CD1c-positive myeloid dendritic cell (primary cell): ENCODE results near the gene ZFC3H1.

Source experiments
- DNase-seq: peaks from one replicate; pipeline ENCODE4 v3.0.0-alpha.2; 2016; ENCODE audit errors: extremely low spot score

ZFC3H1 gene

GRCh38 chr12:71627438-71628002 is 36.1 kb downstream of the ZFC3H1 start:
- no peak for DNase-seq

GRCh38 chr12:71626768-71627167 is 36.9 kb downstream of the ZFC3H1 start:
- no peak for DNase-seq

- peak; percentile 44 for DNase-seq
These were observed 37.5 kb downstream of the ZFC3H1 start for GRCh38 chr12:71626098-71626497.

GRCh38 chr12:71625476-71625875 is 38.2 kb downstream of the ZFC3H1 start:
- DNase-seq, result no peak

- no peak for DNase-seq
These were observed 41.7 kb downstream of the ZFC3H1 start for GRCh38 chr12:71621938-71622337.

- DNase-seq, result peak; percentile 46
These were observed 53.4 kb downstream of the ZFC3H1 start for GRCh38 chr12:71610031-71610795.

GRCh38 chr12:71607494-71608330 is 55.9 kb downstream of the ZFC3H1 start:
- DNase-seq, result no peak

- no peak for DNase-seq
These were observed 58.6 kb downstream of the ZFC3H1 start for GRCh38 chr12:71605039-71605438.

GRCh38 chr12:71602761-71603577 is 60.7 kb downstream of the ZFC3H1 start:
- no peak for DNase-seq

GRCh38 chr12:71601546-71601945 is 62.1 kb downstream of the ZFC3H1 start:
- no peak for DNase-seq

GRCh38 chr12:71599210-71599609 is 64.4 kb downstream of the ZFC3H1 start:
- no peak for DNase-seq

GRCh38 chr12:71594214-71594948 is 69.3 kb downstream of the ZFC3H1 start:
- DNase-seq, result no peak

- DNase-seq, result no peak
These were observed 70.8 kb downstream of the ZFC3H1 start for GRCh38 chr12:71592841-71593240.

- DNase-seq, result no peak
These were observed 72.0 kb downstream of the ZFC3H1 start for GRCh38 chr12:71591601-71592000.

- DNase-seq, result no peak
These were observed 74.2 kb downstream of the ZFC3H1 start for GRCh38 chr12:71589478-71589881.

- DNase-seq, result no peak
These were observed 76.6 kb downstream of the ZFC3H1 start for GRCh38 chr12:71587012-71587411.

GRCh38 chr12:71585218-71585617 is 78.4 kb downstream of the ZFC3H1 start:
- no peak for DNase-seq

GRCh38 chr12:71584356-71584755 is 79.3 kb downstream of the ZFC3H1 start:
- DNase-seq, result no peak

- DNase-seq, result no peak
These were observed 80.7 kb downstream of the ZFC3H1 start for GRCh38 chr12:71582925-71583324.

- no peak for DNase-seq
These were observed 82.4 kb downstream of the ZFC3H1 start for GRCh38 chr12:71581206-71581605.

GRCh38 chr12:71578694-71579258 is 84.9 kb downstream of the ZFC3H1 start:
- DNase-seq, result no peak
